HG03457 (cell line): ENCODE data around the gene MRPL51.
A peak's percentile ranks its signal among the peaks of the same experiment; 100 is the strongest.

Experiments used
- ATAC-seq: cut with Tn5 transposase; IDR thresholded peaks from one replicate; pipeline ENCODE4 v1.9.1; 2021; ENCODE audit warnings: moderate number of reproducible peaks; ENCODE audit not compliant: unreplicated experiment

MRPL51 gene

DNA sequence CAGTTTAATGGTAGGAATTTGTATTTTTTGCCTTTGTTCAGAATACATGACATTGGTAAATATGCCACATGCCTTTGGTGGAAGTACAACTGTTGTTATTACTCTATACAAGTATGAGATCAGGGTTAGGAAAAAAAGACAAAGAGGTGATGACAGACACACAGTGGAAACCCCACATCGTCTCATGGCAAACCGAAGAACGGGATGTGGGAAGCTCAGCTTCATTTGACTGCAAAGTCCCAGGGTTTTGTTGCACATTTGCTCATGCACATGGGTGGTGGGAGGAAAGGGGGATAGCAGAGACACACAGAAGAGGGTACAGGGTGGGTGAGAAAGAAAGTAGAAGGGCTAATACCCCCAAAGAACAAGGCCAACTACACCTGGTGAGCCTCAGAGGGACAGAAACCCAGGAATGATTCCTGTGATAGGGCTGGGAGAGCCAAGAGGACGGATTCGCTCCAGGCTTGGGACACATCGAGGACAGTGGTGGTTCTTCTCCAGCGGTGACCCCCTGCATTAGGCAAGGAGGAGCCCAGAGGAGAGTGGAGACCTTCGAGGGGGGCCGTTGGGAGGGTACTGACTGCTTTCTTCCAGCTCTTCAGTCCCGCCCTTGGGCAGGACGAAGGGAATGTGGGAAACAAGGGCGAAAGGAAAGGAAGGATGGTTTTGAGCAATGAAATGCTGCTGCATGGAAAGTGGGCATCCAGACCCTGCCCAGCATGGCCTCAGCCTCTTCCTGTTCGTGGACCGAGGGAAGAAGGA, 30.6 kb downstream of the MRPL51 start:
- ATAC-seq: peak; percentile 10

GRCh38 chr12:6461401-6462233, 31.4 kb downstream of the MRPL51 start:
- peak; percentile 66 for ATAC-seq

DNA sequence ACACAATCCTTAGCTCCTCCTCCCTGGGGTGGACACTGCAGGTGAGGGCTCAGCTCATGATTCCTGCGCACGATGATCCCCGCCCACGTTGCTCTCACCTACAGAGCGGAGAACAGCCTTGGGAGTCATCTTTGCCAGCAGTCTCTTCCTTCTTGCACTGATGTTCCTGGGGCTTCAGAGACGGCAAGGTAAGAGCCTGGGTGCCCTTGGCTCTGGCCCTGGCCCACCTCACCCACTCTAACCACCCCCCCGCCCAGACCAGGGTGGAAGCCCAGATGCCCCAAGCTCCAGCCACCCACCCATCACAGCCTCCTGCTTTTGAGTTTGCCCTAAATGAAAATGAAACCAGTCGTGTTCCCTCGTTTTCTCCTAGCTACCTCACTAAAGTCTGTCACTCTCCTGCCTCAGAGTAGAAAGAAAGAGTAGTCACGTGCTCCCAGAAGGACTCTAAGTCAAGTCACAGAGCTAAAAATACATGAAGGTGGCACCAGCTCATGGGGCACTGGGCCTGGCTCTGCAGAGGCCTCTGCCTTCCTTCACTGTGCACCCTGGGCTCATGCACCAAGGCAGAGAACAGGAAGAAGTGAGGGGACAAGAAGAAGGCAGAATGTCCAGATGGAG, 32.2 kb downstream of the MRPL51 start:
- no peak for ATAC-seq

GRCh38 chr12:6459004-6459337, 34.1 kb downstream of the MRPL51 start:
- no peak for ATAC-seq

- no peak for ATAC-seq
Observed at GRCh38 chr12:6458281-6459003, 34.6 kb downstream of the MRPL51 start.

DNA sequence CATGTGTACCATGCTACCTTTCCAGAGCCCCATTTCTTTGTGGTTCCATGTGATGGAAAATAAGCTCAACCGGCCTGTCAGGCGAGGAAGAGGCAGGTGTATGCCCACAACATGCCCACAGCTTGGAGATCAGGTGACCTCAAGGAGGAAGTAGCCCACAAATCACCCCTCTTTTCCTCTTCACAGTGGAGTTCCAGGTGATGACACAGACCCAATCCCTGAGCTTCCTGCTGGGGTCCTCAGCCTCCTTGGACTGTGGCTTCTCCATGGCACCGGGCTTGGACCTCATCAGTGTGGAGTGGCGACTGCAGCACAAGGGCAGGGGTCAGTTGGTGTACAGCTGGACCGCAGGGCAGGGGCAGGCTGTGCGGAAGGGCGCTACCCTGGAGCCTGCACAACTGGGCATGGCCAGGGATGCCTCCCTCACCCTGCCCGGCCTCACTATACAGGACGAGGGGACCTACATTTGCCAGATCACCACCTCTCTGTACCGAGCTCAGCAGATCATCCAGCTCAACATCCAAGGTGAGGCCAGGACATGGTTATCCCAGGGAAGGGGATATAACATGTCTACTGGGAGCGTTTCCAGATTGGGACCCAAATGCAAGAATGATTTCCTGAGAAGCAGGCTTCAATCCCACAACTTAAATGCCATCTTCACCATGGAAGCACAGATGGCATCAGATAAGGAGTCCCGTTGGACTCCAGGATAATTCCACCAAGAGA, 35.7 kb downstream of the MRPL51 start:
- no peak for ATAC-seq

GRCh38 chr12:6452944-6453630, 40.0 kb downstream of the MRPL51 start:
- ATAC-seq: no peak

DNA sequence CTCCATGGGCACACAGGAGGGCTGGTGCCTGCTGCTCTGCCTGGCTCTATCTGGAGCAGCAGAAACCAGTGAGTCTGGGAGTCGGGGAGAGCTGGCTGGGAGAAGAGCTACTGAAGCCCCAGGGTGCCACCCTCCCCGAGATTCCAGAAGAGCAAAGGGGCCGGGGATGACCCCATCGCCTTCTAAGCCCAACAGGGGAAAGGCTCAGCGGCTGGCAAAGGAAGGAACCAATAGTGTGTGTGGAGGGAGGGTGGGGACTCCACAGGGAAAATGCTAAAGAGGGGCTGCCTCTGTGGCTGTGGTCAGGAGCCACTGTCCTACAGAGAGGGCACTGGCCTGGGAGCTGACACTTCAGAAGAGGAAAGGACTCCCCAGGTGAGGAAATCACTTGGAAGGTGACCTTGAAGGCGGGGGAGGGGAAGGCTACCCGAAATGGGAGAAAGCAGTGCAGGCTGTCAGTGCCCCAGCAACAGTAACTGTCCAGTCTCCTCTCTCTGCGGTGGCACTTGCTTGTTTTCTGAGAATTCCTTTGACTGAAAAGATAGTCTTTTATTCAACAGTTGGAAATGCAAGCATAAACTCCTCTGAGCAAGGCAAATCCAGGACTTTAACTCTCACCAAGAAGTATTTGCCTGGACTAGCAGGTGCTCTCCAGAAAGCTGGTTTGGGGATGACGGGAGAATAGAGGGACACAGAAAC, 40.7 kb downstream of the MRPL51 start:
- no peak for ATAC-seq

- ATAC-seq: no peak
Observed at GRCh38 chr12:6451348-6452244, 41.5 kb downstream of the MRPL51 start, which contains the start of gene TAPBPL. Gene TAPBPL, plus strand, starts transcription at chr12:6452042. Its CDS starts 207 bp downstream, at chr12:6452249.

DNA sequence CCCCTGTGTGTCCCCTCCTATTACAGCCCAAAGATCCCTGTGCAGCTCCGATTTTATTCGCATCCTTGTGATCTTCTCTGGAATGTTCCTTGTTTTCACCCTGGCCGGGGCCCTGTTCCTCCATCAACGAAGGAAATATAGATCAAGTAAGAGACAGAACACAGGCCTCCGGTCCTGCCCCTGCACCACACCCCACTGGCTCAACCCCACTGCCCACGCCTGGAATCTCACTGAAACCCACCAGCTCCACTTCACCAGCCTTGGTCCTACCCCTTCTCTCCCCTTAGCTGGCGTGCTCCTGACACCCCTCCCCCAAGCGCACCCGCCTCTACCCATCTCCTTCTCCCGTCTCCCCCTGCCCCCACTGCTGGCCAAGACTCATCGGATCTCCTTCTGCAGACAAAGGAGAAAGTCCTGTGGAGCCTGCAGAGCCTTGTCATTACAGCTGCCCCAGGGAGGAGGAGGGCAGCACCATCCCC, 42.2 kb downstream of the MRPL51 start:
- ATAC-seq: no peak

DNA sequence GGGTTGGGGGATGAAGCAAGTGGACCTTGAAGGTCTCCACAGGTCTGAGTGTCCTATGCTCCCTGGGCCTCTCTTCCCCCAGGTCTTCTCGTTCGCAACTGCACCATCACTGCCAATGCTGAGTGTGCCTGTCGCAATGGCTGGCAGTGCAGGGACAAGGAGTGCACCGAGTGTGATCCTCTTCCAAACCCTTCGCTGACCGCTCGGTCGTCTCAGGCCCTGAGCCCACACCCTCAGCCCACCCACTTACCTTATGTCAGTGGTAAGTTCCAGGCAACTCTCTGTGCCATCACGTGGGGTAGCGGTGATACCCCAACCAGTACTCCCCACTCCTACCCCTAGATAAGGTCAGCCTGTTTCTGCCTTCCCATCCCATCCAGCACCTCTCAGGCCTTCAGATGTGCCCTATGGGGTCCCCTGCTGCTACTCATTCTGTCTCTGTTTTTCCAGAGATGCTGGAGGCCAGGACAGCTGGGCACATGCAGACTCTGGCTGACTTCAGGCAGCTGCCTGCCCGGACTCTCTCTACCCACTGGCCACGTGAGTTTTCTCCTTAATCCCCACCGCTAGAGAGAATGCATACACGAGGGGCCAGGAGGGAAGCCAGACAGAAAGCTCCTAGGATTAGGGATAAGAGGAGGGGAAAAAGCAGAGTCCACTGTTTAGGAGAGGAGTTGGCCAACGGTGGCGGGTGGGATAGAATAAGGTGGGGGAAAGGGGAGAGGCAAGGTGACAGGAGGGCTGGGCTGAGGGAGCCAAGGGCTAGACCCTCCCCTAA, 42.8 kb downstream of the MRPL51 start:
- no peak for ATAC-seq

- no peak for ATAC-seq
Observed at GRCh38 chr12:6444704-6445688, 48.1 kb downstream of the MRPL51 start, which contains the start of gene CD27. Gene CD27, plus strand, starts transcription at chr12:6444955. Its CDS starts 141 bp downstream, at chr12:6445096.

DNA sequence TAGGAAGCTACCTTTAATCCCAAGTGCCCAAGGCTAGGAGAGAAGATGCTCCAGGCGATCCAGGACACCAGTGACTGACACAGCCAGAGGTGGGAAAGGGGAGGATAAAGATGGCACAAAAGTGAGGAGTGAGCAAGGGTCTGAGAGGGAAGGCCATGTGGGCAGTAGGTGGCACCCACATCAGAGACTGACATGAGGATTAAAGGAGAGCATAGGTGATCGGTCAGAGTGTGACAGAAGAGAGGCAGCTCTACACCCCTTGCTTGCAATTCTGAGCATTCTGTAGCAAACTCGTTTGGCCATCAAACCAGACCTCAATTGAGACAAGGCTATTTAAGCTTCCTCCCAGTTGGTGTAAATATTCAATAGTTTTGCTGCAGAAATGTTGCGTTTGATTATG, 49.0 kb downstream of the MRPL51 start:
- ATAC-seq: no peak

DNA sequence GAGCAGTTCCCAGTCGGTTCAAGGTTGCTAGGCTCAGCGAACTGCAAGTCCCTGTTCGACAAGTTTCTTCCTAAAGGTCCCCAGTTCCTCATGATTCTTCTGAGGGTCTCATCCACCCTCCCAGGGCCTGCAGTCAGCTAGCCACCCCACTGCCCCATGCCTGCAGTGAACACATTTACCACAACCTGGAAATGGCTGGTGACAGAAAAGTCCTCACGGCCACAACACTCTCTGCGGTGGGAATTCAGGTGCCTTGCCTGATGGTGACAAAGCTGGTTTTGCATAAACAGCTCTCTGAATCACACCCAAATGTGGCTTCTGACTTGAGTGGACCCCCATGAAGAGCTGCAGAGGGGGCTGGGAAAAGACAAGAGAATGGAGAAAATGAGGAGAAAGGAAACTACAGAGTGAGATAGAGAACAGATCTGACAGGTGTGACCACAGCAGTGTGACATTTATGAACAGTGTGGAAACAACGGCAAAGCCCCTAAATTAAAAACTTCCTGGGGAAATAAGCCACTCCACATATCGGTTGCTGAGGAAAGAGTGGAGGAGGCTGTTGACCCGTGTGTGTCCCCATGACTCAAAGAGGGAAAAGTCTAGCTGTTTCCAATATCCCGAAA, 49.6 kb downstream of the MRPL51 start:
- no peak for ATAC-seq

GRCh38 chr12:6442836-6443235, 50.2 kb downstream of the MRPL51 start:
- ATAC-seq: no peak
